HG02678 (cell line): Measurements from ENCODE around the gene PCLAF.
"Not testable (repeated sequence)": the region's sequence is repeated elsewhere in the genome, so short reads cannot be mapped to it uniquely, and the experiment has no call there.

Experiments
- ATAC-seq: cut with Tn5 transposase; IDR thresholded peaks from one replicate; pipeline ENCODE4 v1.9.1; 2021; ENCODE audit warnings: mild to moderate bottlenecking, moderate library complexity; ENCODE audit not compliant: unreplicated experiment

The PCLAF gene

DNA sequence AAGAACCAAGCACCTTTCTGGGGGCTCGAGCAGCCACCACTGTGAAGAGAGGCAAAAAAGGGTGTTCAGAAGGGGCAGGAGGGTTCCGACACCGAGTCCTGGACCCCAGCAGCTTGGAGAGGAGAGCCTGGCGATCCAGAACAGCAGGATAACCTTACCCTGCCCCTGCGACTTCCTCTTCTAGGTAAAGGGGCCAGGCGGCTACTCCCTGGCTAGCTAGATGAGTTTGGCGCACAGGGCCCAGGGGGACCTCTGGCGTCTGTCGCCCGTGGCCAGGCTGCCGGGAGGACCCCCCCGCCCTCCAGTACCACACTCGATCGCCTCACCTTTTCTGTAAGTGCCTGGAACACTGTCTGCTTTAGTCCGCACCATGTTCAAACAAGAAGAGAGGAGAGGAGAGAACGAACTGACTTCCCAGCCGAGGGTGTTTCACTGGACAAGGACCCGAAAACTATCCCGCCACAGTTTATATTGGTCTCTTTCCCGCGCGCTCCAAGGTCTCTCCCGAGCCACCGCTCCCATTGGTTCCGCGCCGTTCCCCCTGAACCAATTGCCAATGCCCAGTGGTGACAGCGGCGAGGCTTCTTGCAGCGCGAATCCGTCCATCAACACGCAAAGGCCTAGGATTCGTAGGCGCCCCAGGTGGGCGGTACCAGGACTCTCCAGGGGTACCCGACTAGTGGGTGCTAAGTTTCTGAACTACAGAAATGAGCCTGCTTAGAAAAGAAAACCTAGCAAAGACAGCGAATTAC lies at the start of gene PCLAF:
Gene PCLAF, minus strand, starts transcription at position 442 of the 752 bp plus-strand sequence. Its CDS starts 70 bp downstream, at position 372.
- ATAC-seq, result peak; percentile 98

- ATAC-seq, result no peak
Observed at GRCh38 chr15:64430000-64430735, 48.9 kb upstream of the PCLAF start.

DNA sequence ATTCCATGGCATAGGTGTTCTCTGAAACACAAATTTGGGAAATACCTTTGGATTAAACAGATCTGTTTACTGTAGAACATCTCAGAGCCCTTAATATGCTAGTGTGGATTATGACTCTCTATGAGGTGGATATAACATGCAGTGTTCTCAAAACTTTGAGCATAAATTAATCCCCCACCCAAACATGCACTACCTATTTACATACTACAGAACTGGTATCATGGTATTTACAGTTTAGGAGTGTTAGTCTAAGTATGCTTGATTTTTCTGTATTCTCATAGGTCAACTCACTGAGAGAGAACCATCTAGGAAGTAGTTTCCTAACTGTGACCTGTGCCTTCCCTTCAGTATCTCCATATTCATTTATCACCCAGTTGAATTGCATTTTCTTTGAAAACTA lies 48.2 kb upstream of the PCLAF start:
- no peak for ATAC-seq

- no peak for ATAC-seq
Observed at GRCh38 chr15:64426845-64427465, 45.7 kb upstream of the PCLAF start.

- ATAC-seq, result no peak
Observed at GRCh38 chr15:64425221-64425620, 44.0 kb upstream of the PCLAF start.

GRCh38 chr15:64423970-64424369 lies 42.7 kb upstream of the PCLAF start:
- no peak for ATAC-seq

GRCh38 chr15:64422697-64423096 lies 41.5 kb upstream of the PCLAF start:
- no peak for ATAC-seq

DNA sequence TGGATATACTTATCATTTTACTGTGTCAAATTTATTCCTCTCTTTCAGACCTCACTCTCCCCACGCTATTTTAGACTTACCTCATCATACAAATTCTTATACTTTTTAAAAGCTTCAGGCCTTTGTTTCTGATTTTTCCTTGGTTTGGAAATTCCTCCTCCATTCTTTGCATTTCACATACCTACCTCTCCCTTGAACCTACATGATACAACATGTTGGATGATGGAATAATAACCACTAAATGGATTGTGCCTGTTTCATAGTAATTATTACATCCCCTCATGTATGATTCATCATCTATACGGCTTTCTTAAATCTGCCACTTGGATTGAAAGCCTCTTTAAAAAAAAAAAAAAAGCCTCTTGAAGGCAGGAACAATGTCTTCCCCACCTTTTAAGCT lies 31.0 kb upstream of the PCLAF start:
- ATAC-seq, result no peak

DNA sequence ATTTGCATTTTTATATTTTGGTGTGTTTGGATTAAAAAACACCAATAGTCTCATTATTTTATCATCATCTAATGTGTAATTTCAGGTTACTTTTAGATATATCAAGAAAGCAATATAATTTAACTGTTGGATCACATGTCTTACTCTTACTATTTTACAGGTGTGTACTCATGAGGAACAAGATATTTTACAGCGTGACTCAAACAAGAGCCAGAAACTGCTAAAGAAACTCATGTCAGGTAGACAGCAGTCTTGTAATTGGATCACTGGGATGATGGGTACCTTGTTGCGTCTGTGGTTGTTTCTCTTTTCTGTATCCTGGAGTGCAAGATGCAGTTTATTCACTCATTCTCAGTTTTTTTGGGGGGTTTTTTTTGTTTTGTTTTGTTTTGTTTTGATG lies 19.3 kb upstream of the PCLAF start:
- no peak for ATAC-seq

DNA sequence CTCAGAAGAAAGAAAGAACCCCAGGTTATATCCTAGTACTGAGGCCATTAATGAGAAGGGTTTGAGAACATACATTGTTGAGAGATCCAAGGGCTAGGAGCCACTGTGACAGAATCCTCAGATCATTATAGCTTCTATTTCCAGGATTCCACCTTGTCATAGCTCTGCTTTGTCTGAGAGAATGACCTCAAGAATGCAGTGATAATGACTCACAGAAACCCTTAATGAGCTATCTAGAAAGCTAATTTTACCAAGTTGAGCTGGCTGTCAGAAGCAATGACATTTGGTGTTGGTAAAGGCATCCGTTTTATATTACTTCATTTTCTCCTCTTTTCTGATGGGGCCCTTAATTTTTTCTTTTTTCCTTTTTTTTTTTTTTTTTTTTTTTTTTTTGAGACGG lies 17.3 kb upstream of the PCLAF start:
- ATAC-seq, result no peak

DNA sequence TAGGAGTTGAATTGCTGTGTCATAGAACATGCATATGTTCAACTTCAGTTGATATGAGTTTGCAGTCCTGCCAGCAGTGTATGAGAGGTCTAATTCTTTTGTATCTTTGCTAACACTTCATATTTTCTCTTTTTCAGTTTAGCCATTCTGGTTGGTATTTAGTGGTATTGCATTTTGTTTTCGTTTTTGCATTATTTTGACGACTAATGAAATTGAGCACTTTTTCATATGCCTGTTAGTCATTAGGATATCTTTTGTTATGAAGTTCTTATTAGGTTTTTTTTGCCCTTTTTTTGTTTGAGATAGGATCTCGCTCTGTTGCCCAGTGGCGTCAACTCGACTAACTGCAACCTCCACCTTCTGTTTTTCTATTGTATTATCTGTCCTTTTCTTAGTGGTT lies 15.5 kb upstream of the PCLAF start:
- ATAC-seq, result no peak

DNA sequence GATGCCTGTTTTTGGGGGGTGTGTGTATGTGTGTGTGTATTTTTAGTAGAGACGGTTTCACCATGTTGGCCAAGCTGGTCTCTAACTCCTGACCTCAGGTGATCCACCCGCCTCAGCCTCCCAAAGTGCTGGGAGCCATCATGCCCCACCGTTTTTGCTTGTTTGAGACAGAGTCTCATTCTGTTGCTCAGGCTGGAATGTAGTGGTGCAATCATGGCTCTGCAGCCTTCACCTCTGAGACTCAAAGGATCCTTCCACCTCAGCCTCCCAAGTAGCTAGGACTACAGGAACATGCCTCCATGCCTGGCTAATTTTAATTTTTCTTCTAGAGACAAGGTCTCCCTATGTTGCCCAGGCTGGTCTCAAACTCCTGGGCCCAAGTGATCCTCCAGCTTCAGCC lies 11.2 kb upstream of the PCLAF start:
- not testable (repeated sequence) for ATAC-seq

- no peak for ATAC-seq
Observed at GRCh38 chr15:64389036-64389435, 7.8 kb upstream of the PCLAF start.

GRCh38 chr15:64387562-64388168 lies 6.4 kb upstream of the PCLAF start, which contains the start of gene TRIP4:
Gene TRIP4 (plus strand): TSS chr15:64387836. CDS start chr15:64387864, 28 bp downstream.
- peak; percentile 98 for ATAC-seq

DNA sequence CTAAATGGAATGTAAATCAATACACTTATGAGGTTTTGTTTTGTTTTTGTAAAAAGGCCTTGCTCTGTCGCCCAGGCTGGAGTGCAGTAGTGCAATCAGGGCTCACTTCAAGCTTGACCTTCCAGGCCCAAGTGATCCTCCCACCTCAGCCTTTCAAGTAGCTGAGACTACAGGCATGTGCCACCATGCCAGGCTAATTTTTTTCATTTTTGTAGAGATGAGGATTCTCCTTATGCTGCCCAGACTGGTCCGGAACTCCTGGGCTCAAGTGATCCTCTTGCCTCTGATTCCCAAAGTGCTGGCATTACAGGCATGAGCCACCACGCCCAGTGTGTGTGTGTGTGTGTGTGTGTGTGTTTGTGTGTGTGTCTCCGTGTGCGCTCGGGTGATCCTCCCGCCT lies 5.0 kb upstream of the PCLAF start:
- ATAC-seq, result no peak

- no peak for ATAC-seq
Observed at GRCh38 chr15:64383760-64384159, 2.5 kb upstream of the PCLAF start.

DNA sequence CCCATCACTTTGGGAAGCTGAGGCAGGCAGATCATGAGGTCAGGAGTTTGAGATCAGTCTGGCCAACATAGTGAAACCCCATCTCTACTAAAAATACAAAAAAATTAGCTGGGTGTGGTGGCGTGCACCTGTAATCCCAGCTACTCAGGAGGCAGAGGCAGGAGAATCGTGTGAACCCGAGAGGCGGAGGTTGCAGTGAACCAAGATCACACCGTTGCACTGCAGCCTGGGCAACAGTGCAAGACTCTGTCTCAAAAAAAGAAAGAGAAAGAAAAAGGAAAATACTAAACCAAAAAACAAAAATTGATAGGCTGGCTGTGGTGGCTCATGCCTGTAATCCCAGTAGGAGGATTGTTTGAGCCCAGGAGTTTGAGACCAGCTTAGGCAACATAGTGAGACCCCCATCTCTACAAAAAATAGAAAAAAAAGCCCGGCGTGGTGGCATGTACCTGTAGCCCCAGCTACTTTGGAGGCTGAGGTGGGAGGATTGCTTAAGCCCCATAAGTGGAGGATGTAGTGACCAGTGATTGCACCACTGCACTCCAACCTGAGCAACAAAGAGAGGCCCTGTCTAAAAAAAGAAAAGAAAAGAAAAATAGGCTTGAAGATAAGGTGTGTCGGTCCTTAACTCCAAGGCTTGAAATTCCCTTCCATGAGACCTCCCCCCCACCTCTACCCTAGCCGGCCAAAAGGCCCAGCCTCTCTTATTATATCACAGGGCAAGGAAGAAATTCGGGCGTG lies 941 bp downstream of the PCLAF start:
- ATAC-seq, result not testable (repeated sequence)

DNA sequence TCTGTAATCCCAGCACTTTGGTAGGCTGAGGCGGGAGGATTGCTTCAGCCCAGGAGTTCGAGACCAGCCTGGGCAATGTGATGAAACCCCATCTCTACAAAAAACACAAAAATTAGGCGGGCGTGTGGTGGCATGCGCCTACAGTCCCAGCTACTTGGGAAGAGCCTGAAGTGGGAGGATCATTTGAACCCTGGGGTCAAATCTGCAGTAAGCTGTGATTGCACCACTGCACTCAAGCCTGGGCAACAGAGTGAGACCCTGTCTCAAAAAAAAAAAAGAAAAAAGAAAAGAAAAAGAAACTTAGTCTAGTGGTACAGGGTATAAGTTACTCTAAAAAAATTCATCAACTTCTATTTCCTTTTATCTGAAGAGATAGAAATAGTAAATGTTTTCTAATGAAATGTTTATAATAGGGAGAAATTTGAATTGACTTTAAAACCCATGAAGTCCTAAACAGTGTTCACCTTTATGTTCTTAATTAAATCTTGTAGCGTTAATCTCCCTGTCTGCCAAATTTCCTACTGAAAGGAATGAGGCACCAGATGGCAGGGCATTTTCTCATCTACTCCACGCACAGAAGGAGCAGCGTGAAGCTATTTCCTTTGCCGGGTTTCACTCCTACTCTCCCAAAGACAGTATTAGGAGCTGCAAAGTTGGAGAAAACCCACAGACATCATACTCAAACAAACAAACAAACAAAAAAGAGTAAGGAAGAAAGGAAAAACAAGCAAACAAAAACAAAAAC lies 1.9 kb downstream of the PCLAF start:
- no peak for ATAC-seq

DNA sequence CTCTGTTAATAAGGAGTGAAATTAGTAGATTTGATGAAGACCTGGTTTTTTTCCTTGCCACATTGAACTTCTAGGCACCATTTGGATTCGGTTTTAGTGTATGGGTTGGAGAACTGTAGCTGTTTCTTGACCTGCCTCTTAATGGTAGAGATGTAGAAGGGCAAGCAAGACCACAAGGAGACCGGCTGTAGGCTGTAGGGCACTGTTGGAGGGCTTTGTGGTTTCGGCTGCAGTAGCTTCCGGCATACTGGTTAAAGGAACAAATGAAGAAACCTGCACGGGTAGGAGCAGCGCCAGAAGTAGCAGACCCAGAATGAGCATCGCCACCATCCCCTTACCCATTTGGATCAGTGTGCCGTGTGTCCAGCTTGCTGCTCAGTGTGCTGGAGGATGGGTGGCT lies 7.9 kb downstream of the PCLAF start:
- ATAC-seq, result no peak

GRCh38 chr15:64371383-64371782 lies 9.9 kb downstream of the PCLAF start:
- not testable (repeated sequence) for ATAC-seq
